ENCODE results near the gene MBD3L1.

MBD3L1 gene

DNA sequence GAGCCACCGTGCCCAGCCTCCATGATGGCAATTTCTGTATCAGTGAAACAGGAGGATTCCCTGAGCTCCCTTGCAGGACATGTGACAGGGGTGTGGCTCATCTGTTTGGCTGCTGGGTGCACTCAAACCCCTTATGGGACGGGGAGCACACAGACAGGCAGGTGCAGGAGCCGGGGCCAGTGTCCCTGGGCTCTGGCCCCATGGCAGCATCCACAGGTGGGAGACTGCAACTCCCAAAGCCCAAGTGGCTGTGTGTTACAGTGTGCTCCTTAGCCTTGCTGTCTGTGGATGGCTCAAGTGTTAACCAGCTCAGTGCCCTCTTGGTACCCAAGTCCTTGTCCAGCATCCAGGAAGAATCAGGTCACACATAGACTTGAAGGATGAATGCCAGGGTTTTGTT lies 14.6 kb downstream of the MBD3L1 start:
- H3K4me3 Mint-ChIP-seq, result no peak overlapping the region
- peaks cover 7% of the 10 kb centered on the region for H3K36me3 Mint-ChIP-seq
- no peaks in the 10 kb centered on the region for H3K4me1 Mint-ChIP-seq (ENCODE audit: low read depth)
- no peak overlapping the region for H3K27ac Mint-ChIP-seq
- peaks cover 16% of the 10 kb centered on the region for H3K27me3 Mint-ChIP-seq
- H3K9me3 Mint-ChIP-seq (ENCODE audit: low read depth), result peaks cover 7% of the 10 kb centered on the region

DNA sequence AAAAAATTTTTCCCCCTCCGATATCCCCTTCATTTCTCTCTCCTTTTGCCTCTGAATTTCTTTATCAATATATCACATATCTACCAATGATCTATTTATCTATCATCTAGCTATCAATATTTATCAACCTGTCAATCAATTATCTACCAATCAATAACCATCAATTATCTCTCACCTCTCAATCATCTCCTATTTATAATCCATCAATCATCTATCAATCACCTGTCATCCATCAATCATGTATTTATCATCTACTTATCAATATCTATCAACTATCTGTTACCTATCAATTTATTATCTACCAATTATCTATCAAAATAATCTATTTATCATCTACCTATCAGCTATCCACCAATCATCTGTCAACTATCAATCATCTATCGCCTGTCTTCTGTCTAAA lies 17.1 kb downstream of the MBD3L1 start:
- H3K4me1 Mint-ChIP-seq (ENCODE audit: low read depth), result no peaks in the 10 kb centered on the region
- H3K27ac Mint-ChIP-seq, result no peak overlapping the region
- H3K36me3 Mint-ChIP-seq, result peaks cover 7% of the 10 kb centered on the region
- H3K9me3 Mint-ChIP-seq (ENCODE audit: low read depth), result peaks cover 7% of the 10 kb centered on the region
- no peak overlapping the region for H3K4me3 Mint-ChIP-seq
- H3K27me3 Mint-ChIP-seq, result peaks cover 14% of the 10 kb centered on the region

DNA sequence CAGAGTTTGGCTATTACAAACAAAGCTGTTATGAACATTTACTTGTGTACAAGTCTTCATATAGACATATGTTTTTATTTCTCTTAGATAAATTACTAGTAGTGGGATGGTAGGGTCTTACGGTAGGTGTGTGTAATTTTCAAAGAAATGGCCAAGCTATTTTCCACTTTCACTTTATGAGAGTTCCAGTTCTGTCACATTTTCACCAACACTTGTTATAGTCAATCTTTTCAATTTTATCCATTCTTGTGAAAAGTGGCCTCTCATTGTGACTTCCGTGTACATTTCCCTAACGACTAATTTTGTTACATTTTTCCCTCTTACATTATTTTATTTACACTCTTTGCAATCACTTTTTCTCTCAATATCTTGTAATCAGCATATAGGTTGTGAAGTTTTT lies 18.3 kb downstream of the MBD3L1 start:
- Mint-ChIP-seq H3K36me3 (peaks cover 7% of the 10 kb centered on the region), H3K4me1 (ENCODE audit: low read depth) (no peaks in the 10 kb centered on the region), H3K4me3 (no peak overlapping the region), H3K9me3 (ENCODE audit: low read depth) (peaks cover 7% of the 10 kb centered on the region), H3K27me3 (peaks cover 14% of the 10 kb centered on the region), H3K27ac (no peak overlapping the region)

DNA sequence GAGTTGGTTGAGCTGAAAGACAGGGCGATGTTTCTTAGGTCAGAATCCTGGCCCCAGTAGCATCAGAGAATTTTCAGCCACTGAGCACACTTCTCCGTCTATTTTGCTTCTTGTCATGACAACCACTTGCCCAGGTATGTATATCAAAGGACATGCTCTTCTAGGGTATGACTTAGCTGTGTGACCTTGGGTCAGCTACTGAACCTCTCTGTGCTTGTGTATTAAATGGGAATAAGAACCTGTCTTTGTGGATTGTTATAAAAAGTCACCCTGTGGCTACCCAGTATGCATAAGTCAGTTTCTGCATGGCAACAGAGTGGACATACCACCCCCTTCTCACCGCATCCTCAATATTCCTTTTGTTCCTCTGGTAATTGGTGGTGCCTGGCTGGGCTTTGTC lies 26.1 kb downstream of the MBD3L1 start:
- Mint-ChIP-seq H3K4me1 (ENCODE audit: low read depth) (no peaks in the 10 kb centered on the region), H3K27ac (no peak overlapping the region), H3K27me3 (peaks cover 12% of the 10 kb centered on the region), H3K4me3 (no peak overlapping the region), H3K9me3 (ENCODE audit: low read depth) (no peaks in the 10 kb centered on the region), H3K36me3 (no peaks in the 10 kb centered on the region)

DNA sequence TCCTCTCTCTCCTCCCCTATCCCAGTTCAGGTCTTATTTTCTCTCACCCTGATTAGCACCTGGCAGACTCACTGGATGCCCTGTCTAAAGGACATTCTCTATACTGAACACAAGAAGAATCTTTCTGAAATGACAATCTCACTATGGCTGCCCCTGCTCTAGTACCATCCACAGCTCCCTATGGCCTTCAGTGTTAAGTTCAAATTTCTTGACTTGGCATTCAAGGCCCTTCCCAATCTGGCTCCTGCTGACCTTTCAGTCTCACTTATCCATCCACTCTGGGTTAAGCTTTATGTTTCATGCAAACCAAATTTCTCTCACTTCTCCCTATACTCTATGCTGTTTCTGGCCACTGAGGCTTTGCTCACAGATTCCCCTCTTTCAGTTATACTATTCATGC lies 34.2 kb downstream of the MBD3L1 start:
- H3K4me1 Mint-ChIP-seq (ENCODE audit: low read depth), result no peaks in the 10 kb centered on the region
- no peak overlapping the region for H3K4me3 Mint-ChIP-seq
- no peaks in the 10 kb centered on the region for H3K36me3 Mint-ChIP-seq
- H3K9me3 Mint-ChIP-seq (ENCODE audit: low read depth), result no peaks in the 10 kb centered on the region
- peaks cover 10% of the 10 kb centered on the region for H3K27me3 Mint-ChIP-seq
- H3K27ac Mint-ChIP-seq, result no peak overlapping the region

DNA sequence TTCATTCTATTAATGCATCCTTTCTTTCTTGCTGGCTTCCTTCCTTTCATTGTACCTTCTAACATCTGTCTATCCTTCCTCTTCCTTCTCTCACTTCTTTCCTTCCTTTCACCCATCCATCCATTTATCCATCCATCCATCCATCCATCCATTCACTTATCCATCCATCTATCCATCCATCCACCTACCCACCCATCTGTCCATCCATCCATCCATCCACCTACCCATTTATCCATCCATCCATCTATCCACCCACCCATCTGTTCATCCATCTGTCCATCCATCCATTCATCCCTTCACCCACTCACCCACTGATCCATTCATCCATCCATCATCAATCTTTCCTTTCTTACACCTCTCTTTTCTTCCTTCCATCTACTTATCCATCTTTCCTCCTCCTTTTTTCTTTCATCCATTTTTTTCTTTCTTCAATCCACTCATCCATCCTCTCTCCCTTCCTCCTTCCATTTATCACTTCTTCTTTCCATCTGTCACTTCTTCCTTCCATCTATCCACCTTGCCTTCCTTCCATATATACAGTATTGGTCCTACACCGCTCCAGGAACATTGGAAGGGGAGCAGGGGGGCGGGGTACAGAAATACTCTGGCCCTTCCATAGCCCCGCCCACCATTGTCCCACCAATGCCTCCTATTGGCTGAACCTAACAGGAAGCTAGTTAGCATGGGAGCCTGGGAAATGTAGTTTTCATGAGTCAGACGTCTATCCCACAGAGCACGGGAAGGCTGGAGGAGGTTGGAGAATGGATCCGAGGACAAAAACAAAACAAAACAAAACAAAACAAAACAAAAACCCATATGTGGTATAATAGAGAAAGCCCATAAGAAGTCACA lies 45.9 kb downstream of the MBD3L1 start:
- H3K4me3 Mint-ChIP-seq, result no peak overlapping the region
- H3K9me3 Mint-ChIP-seq (ENCODE audit: low read depth), result peaks cover 15% of the 10 kb centered on the region
- no peaks in the 10 kb centered on the region for H3K36me3 Mint-ChIP-seq
- no peaks in the 10 kb centered on the region for H3K4me1 Mint-ChIP-seq (ENCODE audit: low read depth)
- H3K27me3 Mint-ChIP-seq, result peaks cover 22% of the 10 kb centered on the region
- H3K27ac Mint-ChIP-seq, result no peak overlapping the region

GRCh38 chr19:8880868-8881488 lies 48.8 kb downstream of the MBD3L1 start:
- H3K27ac Mint-ChIP-seq, result no peak overlapping the region
- no peaks in the 10 kb centered on the region for H3K36me3 Mint-ChIP-seq
- H3K4me1 Mint-ChIP-seq (ENCODE audit: low read depth), result no peaks in the 10 kb centered on the region
- H3K27me3 Mint-ChIP-seq, result peaks cover 15% of the 10 kb centered on the region
- H3K9me3 Mint-ChIP-seq (ENCODE audit: low read depth), result peaks cover 15% of the 10 kb centered on the region
- H3K4me3 Mint-ChIP-seq, result no peak overlapping the region

DNA sequence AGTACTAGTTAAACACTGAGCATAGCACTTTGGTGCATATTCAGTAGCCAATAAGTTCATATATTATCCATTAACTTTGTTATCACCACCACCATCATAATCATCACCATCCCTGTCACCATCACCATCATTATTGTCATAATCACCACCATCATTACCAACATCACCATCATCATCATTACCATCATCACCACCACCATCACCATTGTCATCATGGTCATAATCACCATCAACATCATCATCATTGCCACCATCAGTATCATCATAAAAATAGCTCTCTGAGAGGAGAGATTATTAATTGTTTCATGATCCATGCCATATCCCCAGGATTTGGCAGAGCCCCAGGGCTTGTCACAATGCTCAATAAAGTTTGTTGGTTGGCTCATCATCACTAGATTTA lies 49.3 kb downstream of the MBD3L1 start:
- H3K36me3 Mint-ChIP-seq, result no peaks in the 10 kb centered on the region
- no peaks in the 10 kb centered on the region for H3K4me1 Mint-ChIP-seq (ENCODE audit: low read depth)
- H3K27ac Mint-ChIP-seq, result no peak overlapping the region
- H3K4me3 Mint-ChIP-seq, result no peak overlapping the region
- H3K27me3 Mint-ChIP-seq, result peaks cover 15% of the 10 kb centered on the region
- peaks cover 15% of the 10 kb centered on the region for H3K9me3 Mint-ChIP-seq (ENCODE audit: low read depth)

- Mint-ChIP-seq H3K36me3 (no peaks in the 10 kb centered on the region), H3K4me1 (ENCODE audit: low read depth) (no peaks in the 10 kb centered on the region), H3K27ac (no peak overlapping the region), H3K9me3 (ENCODE audit: low read depth) (peaks cover 7% of the 10 kb centered on the region), H3K27me3 (peaks cover 1% of the 10 kb centered on the region), H3K4me3 (no peak overlapping the region)
These were observed 52.2 kb downstream of the MBD3L1 start for GRCh38 chr19:8884416-8884815.

DNA sequence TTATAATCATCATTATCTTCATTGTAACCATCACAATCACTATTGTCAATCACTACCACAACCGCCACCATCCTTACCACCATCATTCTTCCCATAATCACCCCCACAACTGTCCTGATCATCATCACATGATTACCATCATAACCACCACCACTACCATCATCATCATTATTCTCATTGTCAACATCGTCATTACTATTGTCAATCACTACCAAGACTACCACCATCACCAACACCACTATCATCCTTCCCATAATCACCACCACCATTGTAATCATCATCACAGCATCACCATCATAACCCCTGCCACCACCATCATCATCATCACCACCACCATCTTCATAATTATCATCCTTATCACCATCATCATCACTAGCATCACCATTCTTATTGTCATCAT lies 55.2 kb downstream of the MBD3L1 start:
- H3K4me3 Mint-ChIP-seq, result no peak overlapping the region
- H3K36me3 Mint-ChIP-seq, result no peaks in the 10 kb centered on the region
- no peak overlapping the region for H3K27ac Mint-ChIP-seq
- no peaks in the 10 kb centered on the region for H3K4me1 Mint-ChIP-seq (ENCODE audit: low read depth)
- H3K27me3 Mint-ChIP-seq, result no peaks in the 10 kb centered on the region
- H3K9me3 Mint-ChIP-seq (ENCODE audit: low read depth), result no peaks in the 10 kb centered on the region

DNA sequence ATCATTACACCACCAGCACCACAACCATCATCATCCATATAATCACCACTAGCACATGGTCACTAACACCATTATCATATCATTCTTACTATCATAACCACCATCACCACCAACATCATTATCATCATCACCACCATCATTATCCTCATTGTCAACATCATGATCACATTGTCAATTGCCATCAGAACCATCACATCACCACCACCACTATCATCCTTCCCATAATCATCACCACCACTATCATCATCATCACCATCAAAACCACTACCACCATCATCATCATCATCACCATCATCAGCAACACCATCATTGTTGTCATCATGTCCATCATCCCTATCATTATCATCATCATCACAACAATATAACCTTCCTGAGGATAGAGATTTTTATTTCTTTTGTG lies 58.1 kb downstream of the MBD3L1 start:
- Mint-ChIP-seq H3K4me1 (ENCODE audit: low read depth) (no peaks in the 10 kb centered on the region), H3K27me3 (no peaks in the 10 kb centered on the region), H3K27ac (no peak overlapping the region), H3K9me3 (ENCODE audit: low read depth) (no peaks in the 10 kb centered on the region), H3K4me3 (no peak overlapping the region), H3K36me3 (no peaks in the 10 kb centered on the region)
